HL-60/S4 treated with retinoic acid at 250 ng/mL for 4 days and 3 days (cell line): Measurements from ENCODE around the gene RNF6.

ENCODE experiments used
- in situ Hi-C: fragments of 300-500 bp; cut with MboI; formaldehyde crosslinking; loops from 2 replicates; pipeline ENCODE4 v1.7.0; 2022; ENCODE audit warnings: low sequenced_read_pairs

RNF6 gene

GRCh38 chr13:26227166-26227971, 5.3 kb upstream of the RNF6 start:
- in situ Hi-C loops, result no loop called here

GRCh38 chr13:26225896-26226617, 3.9 kb upstream of the RNF6 start:
- in situ Hi-C loops, result no loop called here

- in situ Hi-C loops, result no loop called here
Observed at GRCh38 chr13:26222520-26223046, 469 bp upstream of the RNF6 start.

- in situ Hi-C loops, result no loop called here
Observed at GRCh38 chr13:26221399-26221720, 754 bp downstream of the RNF6 start.

GRCh38 chr13:26220575-26220974, 1.5 kb downstream of the RNF6 start:
- in situ Hi-C loops, result no loop called here

- in situ Hi-C loops, result no loop called here
Observed at GRCh38 chr13:26219726-26220125, 2.4 kb downstream of the RNF6 start.

GRCh38 chr13:26216042-26216441, 6.1 kb downstream of the RNF6 start:
- in situ Hi-C loops, result no loop called here

- in situ Hi-C loops, result no loop called here
Observed at GRCh38 chr13:26213982-26214381, 8.1 kb downstream of the RNF6 start.

- in situ Hi-C loops, result no loop called here
Observed at GRCh38 chr13:26213345-26213744, 8.8 kb downstream of the RNF6 start.

- in situ Hi-C loops, result no loop called here
Observed at GRCh38 chr13:26208287-26208686, 13.8 kb downstream of the RNF6 start.

- in situ Hi-C loops, result no loop called here
Observed at GRCh38 chr13:26202365-26202972, 19.6 kb downstream of the RNF6 start.

- in situ Hi-C loops, result no loop called here
Observed at GRCh38 chr13:26200811-26201210, 21.3 kb downstream of the RNF6 start.

- in situ Hi-C loops, result loop anchor here (25.0 kb wide), 2 partner anchors 289 to 489 kb away; no protein-coding TSS in a partner anchor
Observed at GRCh38 chr13:26198116-26198515, 24.0 kb downstream of the RNF6 start.

- in situ Hi-C loops, result loop anchor here (25.0 kb wide), 2 partner anchors 290 to 490 kb away; no protein-coding TSS in a partner anchor
Observed at GRCh38 chr13:26197298-26197697, 24.8 kb downstream of the RNF6 start.

GRCh38 chr13:26186995-26187394, 35.1 kb downstream of the RNF6 start:
- in situ Hi-C loops, result loop anchor here (25.0 kb wide), 2 partner anchors 300 to 500 kb away; no protein-coding TSS in a partner anchor

- in situ Hi-C loops, result loop anchor here (25.0 kb wide), 2 partner anchors 301 to 501 kb away; no protein-coding TSS in a partner anchor
Observed at GRCh38 chr13:26186118-26186870, 35.8 kb downstream of the RNF6 start.

- in situ Hi-C loops, result loop anchor here (25.0 kb wide), 2 partner anchors 302 to 502 kb away; no protein-coding TSS in a partner anchor
Observed at GRCh38 chr13:26185720-26186117, 36.4 kb downstream of the RNF6 start.

- in situ Hi-C loops, result loop anchor here (25.0 kb wide), 2 partner anchors 302 to 502 kb away; no protein-coding TSS in a partner anchor
Observed at GRCh38 chr13:26184791-26185250, 37.3 kb downstream of the RNF6 start.

- in situ Hi-C loops, result loop anchor here (25.0 kb wide), 2 partner anchors 304 to 504 kb away; no protein-coding TSS in a partner anchor
Observed at GRCh38 chr13:26183416-26183815, 38.7 kb downstream of the RNF6 start.

GRCh38 chr13:26179344-26179743, 42.8 kb downstream of the RNF6 start:
- in situ Hi-C loops, result loop anchor here (25.0 kb wide), 2 partner anchors 308 to 508 kb away; no protein-coding TSS in a partner anchor
